ENCODE data around the gene CCBE1.
"Not testable (repeated sequence)": the region's sequence is repeated elsewhere in the genome, so short reads cannot be mapped to it uniquely, and the experiment has no call there.

The CCBE1 gene

DNA sequence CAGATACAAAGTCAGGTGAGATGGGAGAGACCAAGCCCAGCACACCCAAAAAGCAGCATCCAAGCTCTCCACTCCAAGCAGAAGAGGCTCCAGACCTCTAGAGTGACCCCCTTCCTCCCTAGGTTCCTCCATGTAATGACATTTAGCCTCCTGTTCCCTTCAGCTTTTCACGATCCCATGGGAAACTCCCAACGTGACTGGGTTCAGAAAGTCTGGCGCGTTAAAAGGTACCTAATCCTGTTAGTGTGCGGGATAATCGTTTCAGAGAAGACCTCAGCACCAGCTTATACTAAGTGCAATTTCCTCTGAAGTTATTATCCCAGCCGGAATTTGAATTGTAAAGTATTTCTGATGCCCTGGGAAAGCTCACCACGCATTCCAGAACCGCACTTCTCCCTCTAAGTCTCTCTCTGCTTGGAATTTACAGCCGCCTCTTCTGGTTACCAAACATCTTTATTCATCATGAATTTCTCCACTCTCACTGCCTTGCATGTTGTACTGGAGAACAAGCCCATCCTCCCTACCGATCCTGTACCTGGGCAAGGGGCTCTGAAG, 46.9 kb downstream of the CCBE1 start:
- DNase-seq = no peak

DNA sequence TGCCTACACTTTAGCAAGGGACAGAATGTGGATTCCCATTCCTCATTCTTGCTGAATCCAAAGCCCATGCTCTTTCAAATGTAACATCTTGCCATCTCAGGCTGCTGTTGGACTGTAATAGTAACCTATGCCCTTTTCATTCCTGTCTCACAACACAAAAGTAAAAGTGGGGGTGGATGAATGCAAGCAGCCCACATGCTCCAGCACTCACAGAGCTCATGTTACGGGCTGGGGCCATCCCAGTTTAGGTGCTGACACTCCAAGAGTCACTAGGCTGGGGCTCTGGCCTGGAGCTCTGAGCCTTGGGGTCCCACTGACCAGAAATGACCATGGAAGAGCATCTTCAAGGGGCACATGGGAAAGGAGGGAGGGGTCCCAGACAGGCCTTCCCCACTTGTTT, 47.6 kb downstream of the CCBE1 start:
- DNase-seq = no peak

DNA sequence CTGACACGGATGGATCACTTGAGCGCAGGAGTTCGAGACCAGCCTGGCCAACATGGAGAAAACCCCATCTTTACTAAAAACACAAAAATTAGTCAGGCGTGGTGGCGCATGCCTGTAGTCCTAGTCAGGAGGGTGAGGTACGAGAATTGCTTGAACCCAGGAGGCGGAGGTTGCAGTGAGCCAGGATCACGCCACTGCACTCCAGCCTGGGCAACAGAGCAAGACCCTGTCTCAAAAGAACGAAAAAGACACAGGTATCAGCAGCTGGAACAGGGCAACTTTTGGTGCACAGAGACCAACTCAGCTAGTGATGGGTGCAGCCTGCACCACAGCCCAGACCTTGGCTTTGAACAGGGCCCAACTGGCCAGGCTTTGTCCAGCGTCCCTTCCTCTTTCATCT, 48.8 kb downstream of the CCBE1 start:
- not testable (repeated sequence) for DNase-seq

DNA sequence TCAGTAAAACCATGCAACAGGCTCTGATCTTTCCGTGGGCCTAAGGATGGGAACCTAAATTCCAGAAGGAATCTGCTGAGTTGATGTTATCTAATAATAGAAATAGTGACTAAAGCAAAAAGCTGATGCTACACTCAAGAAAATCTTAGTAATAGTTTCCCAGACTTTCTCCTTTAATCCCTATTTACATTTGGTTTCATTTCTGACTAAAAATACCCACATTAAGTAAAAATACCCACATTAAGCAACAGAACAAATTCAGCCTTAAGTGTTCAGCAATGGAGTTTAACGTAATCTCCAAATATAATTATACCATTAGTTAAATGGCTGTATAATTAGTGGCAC, 50.3 kb downstream of the CCBE1 start:
- DNase-seq = no peak

DNA sequence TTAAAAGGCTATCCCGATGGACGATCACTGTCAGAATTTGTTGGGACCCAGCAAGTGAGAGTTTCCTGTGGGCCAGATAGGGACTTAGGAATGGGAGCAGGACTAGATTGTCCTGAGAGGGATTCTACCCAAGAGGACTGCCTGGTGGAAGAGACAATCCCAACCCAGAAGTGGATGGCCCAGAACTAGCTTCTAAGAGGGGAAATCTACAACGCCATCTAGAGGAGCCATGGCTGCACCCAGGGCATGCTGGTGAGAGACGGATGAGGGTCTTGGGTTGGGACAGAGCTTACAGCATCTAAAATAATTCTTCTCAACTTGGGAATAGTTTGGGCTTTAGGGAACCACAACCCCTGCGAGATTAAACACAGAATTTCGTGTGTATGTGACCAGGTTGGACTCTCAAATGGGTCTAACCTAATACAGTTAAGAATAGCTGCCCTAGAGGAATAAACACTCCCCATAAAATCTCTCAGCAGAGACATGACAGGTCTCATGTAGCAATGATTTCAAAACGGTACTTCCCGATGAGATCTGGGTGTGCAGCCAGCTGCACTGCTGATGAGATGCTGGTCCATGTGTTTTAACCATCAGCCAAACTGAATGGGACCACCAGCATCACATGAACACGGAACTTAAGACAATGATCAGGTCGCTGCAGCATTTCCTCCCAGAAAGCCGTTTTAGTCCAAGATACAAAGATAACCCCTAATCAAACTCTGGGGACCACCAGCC, 50.8 kb downstream of the CCBE1 start:
- DNase-seq = no peak

DNA sequence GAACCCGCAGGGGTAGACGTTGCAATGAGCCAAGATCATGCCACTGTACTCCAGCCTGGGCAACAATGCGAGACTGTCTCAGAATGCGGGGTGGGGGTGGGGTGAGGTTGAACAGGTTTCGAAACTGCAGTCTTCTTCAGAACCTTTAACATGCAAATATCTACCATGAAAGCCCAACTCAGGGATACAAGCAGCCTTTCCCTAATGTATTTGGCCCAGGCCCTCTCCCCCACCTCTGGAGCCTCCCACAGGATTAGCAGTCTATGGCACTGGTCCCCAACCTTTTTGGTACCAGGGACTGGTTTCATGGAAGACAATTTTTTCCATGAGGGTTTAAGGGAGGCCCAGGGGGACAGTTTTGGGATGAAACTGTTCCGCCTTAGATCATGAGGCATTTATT, 53.5 kb downstream of the CCBE1 start:
- DNase-seq = no peak

DNA sequence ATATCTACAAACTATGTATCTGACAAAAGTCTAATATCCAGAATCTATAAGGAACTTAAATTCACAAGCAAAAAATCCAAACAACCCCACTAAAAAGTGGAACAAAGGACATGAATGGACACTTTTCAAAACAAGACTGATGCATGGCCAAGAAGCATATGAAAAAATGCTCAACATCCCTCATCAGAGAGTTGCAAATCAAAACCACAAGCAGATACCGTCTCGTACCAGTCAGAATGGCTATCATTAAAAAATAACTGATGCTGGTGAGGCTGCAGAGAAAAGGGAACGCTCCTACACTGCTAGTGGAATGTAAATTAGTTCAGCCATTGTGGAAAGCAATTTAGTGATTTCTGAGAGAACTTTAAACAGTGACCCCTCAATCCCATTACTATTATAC, 56.5 kb downstream of the CCBE1 start:
- no peak for DNase-seq

DNA sequence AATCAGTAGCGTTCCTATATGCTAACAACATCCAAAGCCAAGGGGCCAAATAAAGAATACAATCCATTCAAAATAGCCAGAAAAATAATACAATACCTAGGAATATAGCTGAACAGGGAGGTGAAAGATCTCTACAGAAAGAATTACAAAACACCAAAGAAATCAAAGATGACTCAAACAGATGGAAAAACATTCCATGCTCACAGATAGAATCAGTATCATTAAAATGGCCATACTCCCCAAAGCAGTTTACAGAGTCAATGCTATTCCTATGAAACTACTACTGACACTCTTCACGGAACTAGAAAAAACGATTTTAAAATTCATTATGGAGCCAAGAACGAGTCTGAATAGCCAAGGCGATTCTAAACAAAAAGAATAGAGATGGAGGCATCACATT, 57.4 kb downstream of the CCBE1 start:
- DNase-seq = no peak

DNA sequence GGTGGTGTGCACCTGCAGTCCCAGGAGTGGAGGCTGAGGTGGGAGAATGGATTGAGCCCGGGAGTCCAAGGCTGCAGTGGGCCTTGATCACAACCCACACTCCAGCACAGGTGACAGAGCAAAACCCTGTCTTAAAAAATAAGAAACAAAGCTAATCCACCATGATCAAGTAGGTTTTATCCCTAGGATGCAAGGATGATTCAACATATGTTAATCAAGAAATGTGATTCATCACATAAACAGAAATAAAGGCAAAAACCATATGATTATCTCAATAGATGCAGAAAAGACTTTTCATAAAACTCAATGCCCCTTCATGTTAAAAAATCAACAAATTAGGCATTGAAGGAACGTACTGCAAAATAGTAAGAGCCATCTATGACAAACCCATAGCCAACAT, 58.1 kb downstream of the CCBE1 start:
- no peak for DNase-seq

DNA sequence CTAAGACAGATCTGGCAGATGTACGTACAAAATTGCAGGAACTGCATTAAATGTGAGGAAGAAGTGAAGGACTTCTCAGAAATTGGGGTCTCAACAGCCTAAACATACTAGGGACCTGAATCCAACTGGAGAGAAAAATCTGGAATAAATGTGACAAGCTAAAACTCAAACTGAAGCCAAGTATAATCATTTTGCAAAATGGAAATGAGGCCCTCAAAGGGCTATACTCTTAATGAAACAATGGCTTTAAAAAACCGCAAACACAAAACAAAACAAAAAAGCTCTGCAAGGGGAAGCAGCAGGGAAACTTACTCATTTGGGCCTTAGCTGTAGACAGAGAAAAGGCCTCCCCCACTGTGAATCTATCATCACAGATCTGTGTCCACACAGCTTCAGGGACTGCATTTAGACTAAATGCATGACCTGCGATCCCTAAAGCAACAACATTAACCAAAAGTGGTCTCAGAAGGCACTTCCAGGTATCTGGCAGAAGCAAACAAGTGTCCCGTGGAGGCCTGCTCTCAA, 63.2 kb downstream of the CCBE1 start:
- no peak for DNase-seq

DNA sequence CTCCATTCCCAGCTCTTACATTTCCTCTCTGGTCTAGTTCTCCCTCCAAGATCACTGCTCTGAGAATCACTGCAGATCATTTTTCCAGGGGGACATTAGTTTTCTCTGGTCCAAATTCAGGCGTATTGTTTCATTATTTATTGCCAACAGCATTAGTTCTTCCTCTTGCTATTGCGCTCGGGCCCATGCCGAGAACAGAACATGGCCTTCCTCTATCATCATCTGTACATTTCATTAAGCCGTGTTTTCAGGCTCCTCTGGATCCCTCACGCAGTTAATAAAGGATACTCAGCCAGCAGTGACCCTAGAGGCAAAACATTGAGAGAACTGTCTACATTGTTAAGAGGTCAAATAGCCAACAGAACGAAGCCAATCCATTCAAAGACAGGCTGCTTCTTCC, 63.9 kb downstream of the CCBE1 start:
- no peak for DNase-seq

DNA sequence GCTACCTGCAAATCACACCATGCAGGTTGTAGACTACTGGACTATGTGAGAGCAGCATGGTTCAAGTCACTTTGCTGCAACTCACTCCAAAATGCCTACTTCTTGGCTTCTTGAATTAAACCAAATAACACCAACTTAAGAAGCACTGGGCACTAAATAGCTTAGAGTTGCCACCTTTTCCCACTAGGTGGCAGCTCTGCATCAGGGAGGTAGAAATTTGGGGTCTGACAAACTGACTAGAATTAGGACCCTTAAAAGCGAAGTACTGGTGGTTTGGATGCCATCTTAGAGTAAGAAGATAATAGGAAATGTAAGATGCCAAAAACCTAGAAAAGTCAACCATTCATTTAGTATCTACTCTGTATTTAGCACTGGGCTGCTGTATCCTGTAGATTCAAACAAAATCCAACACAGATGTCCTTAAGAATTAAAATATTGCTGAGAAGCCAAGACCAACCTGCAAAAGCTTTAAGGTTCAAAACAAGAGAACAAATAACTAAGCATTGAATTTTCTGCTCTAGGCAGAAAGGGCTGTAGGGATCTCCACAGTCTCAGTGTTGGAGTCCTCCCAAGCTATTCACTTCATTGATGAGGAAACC, 65.5 kb downstream of the CCBE1 start:
- no peak for DNase-seq

DNA sequence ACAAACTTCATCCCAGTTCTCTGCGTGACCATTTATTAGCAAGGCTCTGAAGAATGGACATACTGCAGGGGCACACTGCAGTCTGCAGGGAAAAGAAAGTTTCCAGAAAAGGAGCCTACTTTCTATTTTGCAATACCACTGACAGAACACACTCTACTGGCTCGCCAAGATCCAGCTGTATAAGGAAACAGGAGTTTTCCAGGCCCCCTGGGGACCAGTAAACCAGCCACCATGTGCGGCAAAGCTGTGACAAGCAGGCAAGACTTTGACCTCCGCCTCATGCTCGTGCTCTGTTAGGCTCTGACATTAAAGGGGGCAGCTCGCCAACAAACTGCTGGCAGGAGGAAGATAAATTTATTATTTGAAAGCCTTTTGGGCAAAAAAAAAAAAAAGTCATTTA, 67.3 kb downstream of the CCBE1 start:
- DNase-seq = no peak

DNA sequence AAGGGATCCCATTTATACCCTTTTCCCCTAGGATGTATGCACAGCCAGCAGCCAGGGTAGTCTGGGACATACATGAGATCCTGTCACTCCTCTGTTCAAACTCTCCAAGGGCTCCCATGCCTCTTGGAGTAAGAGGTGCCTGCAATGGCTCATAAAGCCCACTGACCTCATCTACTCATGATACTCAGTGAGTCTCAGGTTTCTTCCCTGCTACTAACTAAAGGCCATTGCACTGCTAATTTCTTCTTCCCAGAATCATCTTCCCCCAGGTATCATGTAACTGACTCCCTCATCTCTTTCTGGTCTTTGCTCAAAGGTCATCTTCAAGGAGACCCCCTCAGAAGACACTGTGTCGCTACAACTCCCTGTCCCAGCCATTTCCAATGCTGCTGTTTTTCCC, 68.2 kb downstream of the CCBE1 start:
- DNase-seq = no peak

DNA sequence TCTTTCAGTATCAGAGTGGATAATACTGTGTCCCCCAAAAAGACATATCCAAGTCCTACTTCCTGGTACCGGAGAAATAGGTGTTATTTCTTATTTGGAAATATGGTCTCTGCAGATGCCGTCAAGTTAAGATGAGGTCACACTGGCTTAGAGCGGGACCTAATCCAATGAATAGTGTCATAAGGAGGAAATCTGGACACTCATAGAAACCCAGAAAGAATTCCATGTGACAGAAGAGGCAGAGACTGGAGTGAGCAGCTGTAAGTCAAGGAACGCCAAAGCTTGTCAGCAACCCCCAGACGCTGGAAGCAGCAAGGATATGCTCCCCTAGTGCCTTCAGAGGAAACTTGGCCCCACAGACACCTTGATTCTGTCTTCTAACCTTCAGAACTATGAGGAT, 69.8 kb downstream of the CCBE1 start:
- DNase-seq = no peak

DNA sequence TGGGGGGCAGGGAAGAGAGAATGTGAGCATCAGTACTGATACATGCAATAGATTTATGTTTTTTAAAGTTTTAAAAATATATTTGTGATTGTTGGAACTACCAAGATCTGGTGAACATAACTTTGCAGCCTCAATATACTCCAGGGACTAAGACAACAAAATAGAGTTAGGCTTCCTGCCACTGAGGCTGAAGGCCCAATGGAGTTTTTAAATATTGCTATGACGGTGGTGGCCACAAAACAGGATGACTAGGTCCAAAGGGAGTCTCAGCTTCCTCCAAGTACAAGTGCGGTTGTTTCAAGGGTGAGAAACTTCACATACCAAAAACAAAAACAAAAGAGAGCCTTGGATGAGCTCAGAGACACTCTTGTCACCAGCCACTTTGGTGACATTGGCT, 72.9 kb downstream of the CCBE1 start:
- DNase-seq = no peak

DNA sequence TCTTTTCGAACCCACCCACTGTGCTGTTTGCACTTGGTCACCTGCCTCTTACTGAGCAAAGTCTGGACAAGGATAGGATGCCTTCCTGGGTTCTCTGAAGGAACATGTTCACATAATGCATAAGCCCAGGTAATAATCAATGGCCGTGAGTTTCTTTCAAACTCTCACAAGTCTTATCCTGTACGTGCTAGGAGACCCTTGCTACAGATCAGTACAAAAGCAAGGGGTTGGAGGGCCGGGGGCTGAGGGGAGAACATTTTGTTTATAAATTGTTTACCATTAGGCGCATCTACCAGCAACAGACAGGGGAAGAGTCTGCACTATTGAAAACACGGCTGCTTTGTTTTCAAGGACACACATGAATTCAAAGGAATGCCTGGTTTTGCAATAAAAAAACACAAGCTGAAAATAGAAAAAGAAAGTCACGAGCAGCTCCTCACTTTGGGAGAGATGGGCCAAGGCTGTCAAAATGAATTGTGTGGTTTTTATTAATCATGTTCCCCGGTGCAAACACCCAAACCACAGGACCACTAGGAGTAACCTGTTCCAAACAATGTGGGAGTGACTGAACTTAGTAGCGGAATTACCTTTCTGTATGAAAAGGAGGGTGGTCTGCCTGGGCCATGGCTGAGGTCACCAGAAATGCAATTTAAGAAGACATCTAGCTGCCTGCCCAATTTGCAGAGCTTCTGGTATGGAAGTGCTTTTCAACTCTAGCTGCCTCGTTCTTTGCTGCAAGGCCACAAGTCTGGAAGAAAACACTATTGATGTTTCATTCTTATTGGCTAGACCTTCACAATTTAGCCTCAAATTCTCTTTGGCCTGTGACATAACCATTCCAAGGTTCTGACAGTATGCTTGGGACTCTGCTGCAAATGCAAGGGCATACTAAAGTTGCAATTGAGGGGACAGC, 73.5 kb downstream of the CCBE1 start:
- DNase-seq = no peak

DNA sequence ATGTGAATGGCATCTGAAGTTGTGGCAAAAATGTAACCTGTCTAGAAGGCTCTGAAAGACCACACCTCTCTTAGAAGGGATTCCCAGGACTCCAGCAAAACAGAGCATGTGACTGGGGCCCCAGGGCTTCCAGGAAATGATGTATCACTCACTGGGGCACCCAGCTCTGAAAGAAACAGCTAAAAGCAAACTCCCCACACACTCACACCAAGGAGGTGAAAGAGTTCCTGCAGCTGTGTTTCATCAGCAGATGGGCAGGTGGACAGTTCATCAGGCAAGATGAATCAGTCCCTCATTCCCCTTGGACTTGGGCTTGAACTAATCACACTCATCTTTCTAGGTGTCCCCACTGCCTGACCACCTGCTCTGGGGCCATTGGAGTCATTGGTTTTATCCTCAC, 76.2 kb downstream of the CCBE1 start:
- DNase-seq = no peak

DNA sequence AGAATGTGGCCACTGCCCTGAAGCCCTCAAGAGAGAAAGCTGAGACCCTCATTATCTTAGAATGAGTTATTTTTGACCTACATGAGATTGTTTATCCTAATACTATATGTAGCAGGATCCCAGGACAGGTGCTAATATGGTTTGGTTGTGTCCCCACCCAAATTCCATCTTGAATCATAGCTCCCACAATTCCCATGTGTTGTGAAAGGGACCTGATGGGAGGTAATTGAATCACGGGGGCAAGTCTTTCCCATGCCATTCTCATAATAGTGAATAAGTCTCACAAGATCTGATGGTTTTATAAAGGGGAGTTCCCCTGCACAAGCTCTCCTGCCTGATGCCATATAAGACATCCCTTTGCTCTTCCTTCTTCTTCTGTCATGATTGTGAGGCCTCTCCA, 76.8 kb downstream of the CCBE1 start:
- no peak for DNase-seq

DNA sequence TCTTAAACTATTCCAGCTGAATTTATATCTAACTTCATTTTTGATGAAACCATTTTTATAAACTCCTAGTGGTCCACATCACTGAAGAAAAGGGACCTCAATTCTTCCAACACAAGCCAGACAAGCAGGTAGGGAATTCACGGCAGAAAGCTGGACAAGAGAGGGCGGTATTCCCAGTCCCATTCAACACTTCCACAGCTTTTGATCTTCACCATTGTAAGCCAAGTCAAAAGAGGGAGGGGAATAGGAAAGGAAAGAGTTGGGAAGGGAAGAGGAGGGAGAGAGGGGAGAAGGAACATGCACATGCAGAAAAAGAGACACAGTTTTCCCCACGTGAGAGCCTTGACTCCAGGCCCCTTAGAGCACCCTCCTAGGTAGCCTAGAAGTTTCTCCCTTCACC, 77.4 kb downstream of the CCBE1 start:
- no peak for DNase-seq

DNA sequence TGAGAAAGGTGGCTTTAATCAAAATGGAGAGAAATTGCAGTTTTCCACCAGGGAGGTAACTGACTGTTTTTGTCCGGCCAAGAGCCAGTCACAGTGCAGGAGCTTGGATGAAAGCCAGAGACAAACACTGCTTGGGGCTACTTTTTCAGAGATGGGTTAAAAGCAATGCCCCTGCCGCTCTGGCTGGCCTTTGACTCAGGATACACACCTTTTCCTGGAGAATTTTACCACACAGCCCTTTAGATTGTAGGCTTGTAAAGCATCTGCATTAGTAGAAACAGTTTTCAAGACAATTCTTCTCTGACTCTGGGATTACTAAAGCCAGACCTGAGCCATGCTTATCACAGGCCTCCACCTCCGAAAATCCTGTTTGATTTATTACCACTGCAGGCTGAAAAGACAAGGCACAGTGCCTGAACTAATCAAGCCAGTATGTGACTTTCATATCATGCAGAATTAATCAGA, 79.7 kb downstream of the CCBE1 start:
- no peak for DNase-seq

DNA sequence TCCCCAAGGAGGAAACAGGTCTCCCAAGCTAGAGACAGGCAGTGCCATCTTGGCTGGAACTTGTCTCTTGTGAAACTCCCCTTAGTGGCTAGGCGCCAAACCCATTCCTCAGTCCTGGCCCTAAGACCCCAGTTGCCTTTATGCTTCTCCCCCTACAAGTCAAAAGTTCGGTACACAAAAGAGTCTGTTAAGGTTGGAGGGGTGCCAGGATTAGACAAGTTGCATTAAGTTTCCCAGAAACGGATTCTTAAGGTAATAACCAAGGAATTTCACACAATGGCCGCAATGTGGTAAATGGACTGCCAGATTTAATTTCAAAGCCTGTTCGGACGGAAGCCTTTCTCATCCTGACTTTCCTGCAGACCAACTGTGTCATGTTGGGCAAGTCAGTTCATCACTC, 80.7 kb downstream of the CCBE1 start:
- no peak for DNase-seq

DNA sequence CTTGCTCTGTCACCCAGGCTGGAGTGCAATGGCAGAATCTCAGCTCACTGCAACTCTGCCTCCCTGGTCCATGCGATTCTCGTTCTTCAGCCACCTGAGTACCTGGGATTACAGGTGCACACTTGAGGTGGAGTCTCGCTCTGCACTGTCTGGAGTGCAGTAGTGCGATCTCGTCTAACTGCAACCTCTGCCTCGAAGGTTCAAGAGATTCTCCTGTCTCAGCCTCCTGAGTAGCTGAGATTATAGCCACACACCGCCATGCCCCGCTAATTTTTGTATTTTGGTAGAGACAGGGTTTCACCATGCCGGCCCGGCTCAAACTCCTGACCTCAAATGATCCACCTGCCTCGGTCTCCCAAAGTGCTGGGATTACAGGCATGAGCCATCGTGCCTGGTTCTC, 83.3 kb downstream of the CCBE1 start:
- DNase-seq = no peak

DNA sequence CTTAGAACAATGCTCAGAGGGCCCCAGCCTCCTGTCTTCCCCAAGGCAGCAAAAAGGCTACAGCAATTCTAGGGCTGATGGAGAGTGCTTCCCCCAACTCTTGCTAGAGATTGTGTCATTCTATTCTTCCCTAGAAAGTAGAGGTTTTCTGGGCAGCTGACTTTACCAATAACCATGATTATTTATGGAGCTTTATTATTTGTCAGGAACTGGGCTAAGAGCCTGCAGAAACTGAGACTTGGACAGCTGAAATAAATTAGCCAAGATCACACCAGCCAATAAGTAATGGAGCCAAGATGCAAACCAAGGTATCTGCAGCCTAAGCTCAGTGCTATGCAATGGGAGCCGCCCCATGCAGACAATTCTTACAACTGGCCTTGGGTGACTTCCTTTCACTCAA, 84.8 kb downstream of the CCBE1 start:
- DNase-seq = no peak
